ENCODE data around the gene SAMM50. TPM values are rescaled to one million over a fixed set of nuclear protein-coding genes. Genes with fewer than 3 reads are reported as not detected.

Gene SAMM50
- total and polyA plus RNA-seq, 4 donors = 19.2 to 30.1 (median 26.0) TPM

DNA sequence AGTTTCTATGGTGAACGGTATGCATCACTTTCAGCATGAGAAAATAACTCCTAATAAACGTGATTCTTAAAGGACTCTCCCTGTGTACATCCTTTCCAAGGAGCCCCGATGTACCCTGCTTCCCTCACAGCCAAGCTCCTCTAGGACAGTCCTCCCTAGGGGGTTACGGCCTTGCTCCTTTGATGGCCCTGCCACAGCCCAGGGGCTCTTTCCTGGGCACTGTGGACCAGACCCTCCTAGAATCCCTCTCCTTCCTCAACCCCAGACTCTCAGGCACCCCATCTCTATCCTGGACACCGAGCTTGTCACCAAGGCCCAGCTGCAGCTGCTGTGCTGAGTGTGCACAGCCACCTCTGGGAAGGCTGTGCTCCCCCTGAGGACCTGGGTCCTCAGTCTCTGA lies 3.9 kb upstream of the SAMM50 start:
- Histone ChIP-seq H3K4me3 (ENCODE audit: low read depth in 1 of 3, low read length in 3 of 3) (no peak overlapping the region), H3K9me3 (ENCODE audit: control insufficient read depth in 4 of 4, low read length in 3 of 4) (no peaks in the 10 kb centered on the region), H3K36me3 (ENCODE audit: control insufficient read depth in 4 of 4, insufficient read depth in 3 of 4, low read depth in 1 of 4, low read length in 3 of 4) (peaks cover 3 to 13% (median 6%) of the 10 kb centered on the region in 4 donors), H3K9ac (ENCODE audit: low read depth in 1 of 2, low read length in 2 of 2) (no peak overlapping the region), H3K27me3 (ENCODE audit: control insufficient read depth in 4 of 4, insufficient read depth in 4 of 4, low read length in 3 of 4) (no peaks in the 10 kb centered on the region), H3K27ac (ENCODE audit: low read depth in 1 of 2, low read length in 2 of 2) (no peak overlapping the region), H3K4me1 (ENCODE audit: control insufficient read depth in 4 of 4, insufficient read depth in 4 of 4, low read length in 3 of 4) (peaks cover 0 to 21% (median 11%) of the 10 kb centered on the region in 4 donors)
- WGBS = 78% methylated on average over 5 of the region's 5 CpGs
- no peak for TF ChIP-seq FOXA1 (IDR thresholded peaks at IDR 0.05)
- TF ChIP-seq GABPA (IDR thresholded peaks at IDR 0.05 in 1 of 2, conservative IDR thresholded peaks at IDR 0.05 in 1 of 2) = no peak
- no peak for TF ChIP-seq EGR1 (IDR thresholded peaks at IDR 0.05; ENCODE audit: low read depth in 2 of 2)
- no peak for TF ChIP-seq FOXA2 (IDR thresholded peaks at IDR 0.05)
- TF ChIP-seq, protein P1, sequence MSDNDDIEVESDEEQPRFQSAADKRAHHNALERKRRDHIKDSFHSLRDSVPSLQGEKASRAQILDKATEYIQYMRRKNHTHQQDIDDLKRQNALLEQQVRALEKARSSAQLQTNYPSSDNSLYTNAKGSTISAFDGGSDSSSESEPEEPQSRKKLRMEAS (IDR thresholded peaks at IDR 0.05) = no peak
- TF ChIP-seq SP1 (IDR thresholded peaks at IDR 0.05) = no peak
- no peak for TF ChIP-seq JUND (IDR thresholded peaks at IDR 0.05)
- no peak for TF ChIP-seq RAD21 (IDR thresholded peaks at IDR 0.05)
- no peak for DNase-seq (ENCODE audit: low spot score)

DNA sequence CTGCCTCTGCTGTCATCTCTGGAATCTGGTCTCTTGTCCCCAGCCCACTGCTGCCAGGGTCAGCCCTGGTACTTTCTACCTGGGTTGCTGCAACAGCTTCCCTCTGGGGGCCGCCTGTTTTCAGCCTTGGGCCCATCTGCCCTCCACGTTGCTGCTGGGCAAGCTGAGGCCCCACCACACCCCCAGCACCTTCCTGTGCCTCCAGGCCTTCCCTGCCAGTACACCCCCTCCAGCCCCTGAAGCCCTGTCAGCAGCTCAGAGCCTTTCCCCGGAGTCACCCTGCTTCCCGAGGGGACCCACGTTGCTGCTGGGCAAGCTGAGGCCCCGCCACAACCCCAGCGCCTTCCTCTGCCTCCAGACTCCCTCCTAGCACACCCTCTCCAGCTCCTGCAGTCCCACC lies 3.3 kb upstream of the SAMM50 start:
- Histone ChIP-seq H3K4me1 (ENCODE audit: control insufficient read depth in 4 of 4, insufficient read depth in 4 of 4, low read length in 3 of 4) (peaks cover 2 to 27% (median 17%) of the 10 kb centered on the region in 4 donors), H3K9ac (ENCODE audit: low read depth in 1 of 2, low read length in 2 of 2) (no peak overlapping the region), H3K36me3 (ENCODE audit: control insufficient read depth in 4 of 4, insufficient read depth in 3 of 4, low read depth in 1 of 4, low read length in 3 of 4) (peaks cover 3 to 8% (median 4%) of the 10 kb centered on the region in 4 donors), H3K4me3 (ENCODE audit: low read depth in 1 of 3, low read length in 3 of 3) (no peak overlapping the region), H3K27ac (ENCODE audit: low read depth in 1 of 2, low read length in 2 of 2) (no peak overlapping the region), H3K27me3 (ENCODE audit: control insufficient read depth in 4 of 4, insufficient read depth in 4 of 4, low read length in 3 of 4) (no peaks in the 10 kb centered on the region), H3K9me3 (ENCODE audit: control insufficient read depth in 4 of 4, low read length in 3 of 4) (no peaks in the 10 kb centered on the region)
- DNase-seq (ENCODE audit: low spot score) = no peak
- WGBS = 51% methylated on average over 7 of the region's 7 CpGs
- TF ChIP-seq FOXA2 (IDR thresholded peaks at IDR 0.05) = no peak
- no peak for TF ChIP-seq SP1 (IDR thresholded peaks at IDR 0.05)
- TF ChIP-seq, protein P2, sequence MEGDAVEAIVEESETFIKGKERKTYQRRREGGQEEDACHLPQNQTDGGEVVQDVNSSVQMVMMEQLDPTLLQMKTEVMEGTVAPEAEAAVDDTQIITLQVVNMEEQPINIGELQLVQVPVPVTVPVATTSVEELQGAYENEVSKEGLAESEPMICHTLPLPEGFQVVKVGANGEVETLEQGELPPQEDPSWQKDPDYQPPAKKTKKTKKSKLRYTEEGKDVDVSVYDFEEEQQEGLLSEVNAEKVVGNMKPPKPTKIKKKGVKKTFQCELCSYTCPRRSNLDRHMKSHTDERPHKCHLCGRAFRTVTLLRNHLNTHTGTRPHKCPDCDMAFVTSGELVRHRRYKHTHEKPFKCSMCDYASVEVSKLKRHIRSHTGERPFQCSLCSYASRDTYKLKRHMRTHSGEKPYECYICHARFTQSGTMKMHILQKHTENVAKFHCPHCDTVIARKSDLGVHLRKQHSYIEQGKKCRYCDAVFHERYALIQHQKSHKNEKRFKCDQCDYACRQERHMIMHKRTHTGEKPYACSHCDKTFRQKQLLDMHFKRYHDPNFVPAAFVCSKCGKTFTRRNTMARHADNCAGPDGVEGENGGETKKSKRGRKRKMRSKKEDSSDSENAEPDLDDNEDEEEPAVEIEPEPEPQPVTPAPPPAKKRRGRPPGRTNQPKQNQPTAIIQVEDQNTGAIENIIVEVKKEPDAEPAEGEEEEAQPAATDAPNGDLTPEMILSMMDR (IDR thresholded peaks at IDR 0.05; ENCODE audit: low read depth, low read length, missing input control) = no peak
- no peak for TF ChIP-seq RAD21 (IDR thresholded peaks at IDR 0.05)
- TF ChIP-seq YY1 (IDR thresholded peaks at IDR 0.05) = no peak
- no peak for TF ChIP-seq RXRA (IDR thresholded peaks at IDR 0.05)
- no peak for TF ChIP-seq GABPA (IDR thresholded peaks at IDR 0.05 in 1 of 2, conservative IDR thresholded peaks at IDR 0.05 in 1 of 2)
- TF ChIP-seq NR2F2 (IDR thresholded peaks at IDR 0.05) = no peak
- TF ChIP-seq ZBTB33 (IDR thresholded peaks at IDR 0.05) = no peak
- no peak for TF ChIP-seq JUND (IDR thresholded peaks at IDR 0.05)
- TF ChIP-seq FOXA1 (IDR thresholded peaks at IDR 0.05) = no peak
- TF ChIP-seq REST (IDR thresholded peaks at IDR 0.05) = no peak
- TF ChIP-seq, protein P1 (IDR thresholded peaks at IDR 0.05) = no peak
- TF ChIP-seq HNF4A (conservative IDR thresholded peaks at IDR 0.05) = no peak
- TF ChIP-seq ATF3 (IDR thresholded peaks at IDR 0.05) = no peak
- no peak for TF ChIP-seq HNF4G (IDR thresholded peaks at IDR 0.05)
- no peak for TF ChIP-seq TAF1 (conservative IDR thresholded peaks at IDR 0.05)
- TF ChIP-seq EGR1 (IDR thresholded peaks at IDR 0.05; ENCODE audit: low read depth in 2 of 2) = no peak

Measured in liver (tissue), 9 donors.